Transverse colon (tissue), 4 donors: ENCODE results near the gene TBATA.
"Not testable (repeated sequence)": the region's sequence is repeated elsewhere in the genome, so short reads cannot be mapped to it uniquely, and the experiment has no call there.

Source experiments
- EP300 ChIP-seq: sonication (generic); formaldehyde crosslinking; IDR thresholded peaks from one replicate; pipeline ENCODE4 v1.6.1; 2017; ENCODE audit warnings: antibody characterized with exemption, low read depth
- POLR2A ChIP-seq: fragments of 450-650 bp; IDR thresholded peaks from one replicate; pipeline ENCODE4 v1.6.1; 2016; ENCODE audit warnings: antibody characterized with exemption, mild to moderate bottlenecking, moderate library complexity
- POLR2AphosphoS5 ChIP-seq, 3 donors: sonication (generic); formaldehyde crosslinking; IDR thresholded peaks; one replicate each; pipeline ENCODE4 v1.6.1; 2016; ENCODE audit warnings: antibody characterized with exemption in 3 of 3
- TF ChIP-seq, protein P1 (sequence below), 5 experiments: fragments of 200-600 bp in 3 of 5; fragments of 450-650 bp in 2 of 5; sonication (generic) in 3 of 5; IDR thresholded peaks; 1 replicate in 2 of 5; 2 replicates in 3 of 5; pipeline ENCODE4 v1.5.1; 2016 to 2017; ENCODE audit warnings: antibody characterized with exemption in 5 of 5, inconsistent platforms in 3 of 5, mild to moderate bottlenecking in 2 of 5, moderate library complexity in 1 of 5

GRCh38 chr10:70770516-70770915 lies 14.7 kb downstream of the TBATA start:
- TF ChIP-seq, protein P1, sequence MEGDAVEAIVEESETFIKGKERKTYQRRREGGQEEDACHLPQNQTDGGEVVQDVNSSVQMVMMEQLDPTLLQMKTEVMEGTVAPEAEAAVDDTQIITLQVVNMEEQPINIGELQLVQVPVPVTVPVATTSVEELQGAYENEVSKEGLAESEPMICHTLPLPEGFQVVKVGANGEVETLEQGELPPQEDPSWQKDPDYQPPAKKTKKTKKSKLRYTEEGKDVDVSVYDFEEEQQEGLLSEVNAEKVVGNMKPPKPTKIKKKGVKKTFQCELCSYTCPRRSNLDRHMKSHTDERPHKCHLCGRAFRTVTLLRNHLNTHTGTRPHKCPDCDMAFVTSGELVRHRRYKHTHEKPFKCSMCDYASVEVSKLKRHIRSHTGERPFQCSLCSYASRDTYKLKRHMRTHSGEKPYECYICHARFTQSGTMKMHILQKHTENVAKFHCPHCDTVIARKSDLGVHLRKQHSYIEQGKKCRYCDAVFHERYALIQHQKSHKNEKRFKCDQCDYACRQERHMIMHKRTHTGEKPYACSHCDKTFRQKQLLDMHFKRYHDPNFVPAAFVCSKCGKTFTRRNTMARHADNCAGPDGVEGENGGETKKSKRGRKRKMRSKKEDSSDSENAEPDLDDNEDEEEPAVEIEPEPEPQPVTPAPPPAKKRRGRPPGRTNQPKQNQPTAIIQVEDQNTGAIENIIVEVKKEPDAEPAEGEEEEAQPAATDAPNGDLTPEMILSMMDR (IDR thresholded peaks at IDR 0.05): not testable (repeated sequence)
- not testable (repeated sequence) for TF ChIP-seq POLR2A; POLR2AphosphoS5 (IDR thresholded peaks at IDR 0.05); EP300
